Caco-2 (cell line): Measurements from ENCODE around the gene RAB1B. TPM values are rescaled to one million over a fixed set of nuclear protein-coding genes. Genes with fewer than 3 reads are reported as not detected.

ENCODE experiments used
- BruUV-seq: library from RNA; stranded (reverse); fragments of 400-500 nt; replicated peaks from 2 replicates; lab custom pipeline; 2021; lab: Mats Ljungman, UMichigan
- CTCF ChIA-PET: fragments of 300-600 bp; sonication (Branson Sonifier 250); formaldehyde crosslinking; loops from one replicate; lab custom pipeline; 2022; ENCODE audit warnings: antibody characterized with exemption; lab: Charles Lee
- POLR2A ChIA-PET: fragments of 300-600 bp; sonication (Branson Sonifier 250); formaldehyde crosslinking; loops from one replicate; lab custom pipeline; 2022; ENCODE audit warnings: antibody characterized with exemption; lab: Charles Lee
- DNase-seq, 2 experiments: peaks; one replicate each; pipeline versions ENCODE4 v3.0.0 to v3.0.0-alpha.2; 2020 to 2022
- H3K27me3 ChIP-seq: replicated peaks from 2 replicates; pipeline ENCODE4 v1.6.0; 2011; ENCODE audit warnings: low read length; ENCODE audit not compliant: control insufficient read depth, insufficient read depth
- H3K36me3 ChIP-seq: 2 replicates; pipeline ENCODE4 v1.5.1; 2011; ENCODE audit warnings: low read length; ENCODE audit not compliant: control insufficient read depth, insufficient read depth
- H3K4me1 ChIP-seq: fragments of 250-450 bp; sonication (Bioruptor Pico); 2 replicates; pipeline ENCODE4 v1.5.1; 2020; ENCODE audit warnings: mild to moderate bottlenecking
- H3K4me3 ChIP-seq: 2 replicates; pipeline ENCODE4 v1.5.1; 2011; ENCODE audit warnings: low read depth, mild to moderate bottlenecking, control low read depth, low read length
- H3K9me3 ChIP-seq: fragments of 250-450 bp; sonication (Bioruptor Pico); 2 replicates; pipeline ENCODE4 v1.5.1; 2020; ENCODE audit warnings: mild to moderate bottlenecking, moderate library complexity
- H3K27ac Mint-ChIP-seq: one replicate; pipeline ENCODE4 v1.8.0; 2022; ENCODE audit warnings: mixed read lengths; ENCODE audit not compliant: unreplicated experiment
- H3K27me3 Mint-ChIP-seq: one replicate; pipeline ENCODE4 v1.8.0; 2022; ENCODE audit warnings: mixed read lengths; ENCODE audit not compliant: insufficient read depth, unreplicated experiment
- H3K36me3 Mint-ChIP-seq: one replicate; pipeline ENCODE4 v1.8.0; 2022; ENCODE audit warnings: mild to moderate bottlenecking, mixed read lengths; ENCODE audit not compliant: insufficient read depth, unreplicated experiment
- H3K4me1 Mint-ChIP-seq: one replicate; pipeline ENCODE4 v1.8.0; 2022; ENCODE audit warnings: low read depth, mixed read lengths; ENCODE audit not compliant: unreplicated experiment
- H3K4me3 Mint-ChIP-seq: one replicate; pipeline ENCODE4 v1.8.0; 2022; ENCODE audit warnings: mild to moderate bottlenecking, moderate library complexity, mixed read lengths; ENCODE audit not compliant: unreplicated experiment
- H3K9me3 Mint-ChIP-seq: one replicate; pipeline ENCODE4 v1.8.0; 2022; ENCODE audit warnings: mixed read lengths; ENCODE audit not compliant: unreplicated experiment
- intact Hi-C: fragments of 100-400 bp; cut with micrococcal nuclease; formaldehyde crosslinking; loops from one replicate; pipeline ENCODE4 v1.10.0; 2022; ENCODE audit not compliant: unreplicated experiment
- total RNA-seq: library from RNA; stranded (reverse); gene quantifications from 2 replicates; pipeline ENCODE4 v1.2.3, GENCODE V29; 2022
- TF ChIP-seq, protein P1 (sequence below), 2 experiments: fragments of 200-600 bp in 1 of 2; IDR thresholded peaks; 1 replicate in 1 of 2; 2 replicates in 1 of 2; pipeline versions ENCODE4 v1.5.1 to v1.8.0; 2011 to 2022; ENCODE audit warnings: antibody characterized with exemption in 1 of 2, control low read depth in 1 of 2, inconsistent platforms in 1 of 2, low read depth in 1 of 2, low read length in 1 of 2, mild to moderate bottlenecking in 1 of 2, moderate library complexity in 1 of 2; ENCODE audit not compliant: insufficient read depth in 1 of 2, severe bottlenecking in 1 of 2, unreplicated experiment in 1 of 2

RAB1B gene
- total RNA-seq, 1 experiment from 2014 or later = 132 TPM

DNA sequence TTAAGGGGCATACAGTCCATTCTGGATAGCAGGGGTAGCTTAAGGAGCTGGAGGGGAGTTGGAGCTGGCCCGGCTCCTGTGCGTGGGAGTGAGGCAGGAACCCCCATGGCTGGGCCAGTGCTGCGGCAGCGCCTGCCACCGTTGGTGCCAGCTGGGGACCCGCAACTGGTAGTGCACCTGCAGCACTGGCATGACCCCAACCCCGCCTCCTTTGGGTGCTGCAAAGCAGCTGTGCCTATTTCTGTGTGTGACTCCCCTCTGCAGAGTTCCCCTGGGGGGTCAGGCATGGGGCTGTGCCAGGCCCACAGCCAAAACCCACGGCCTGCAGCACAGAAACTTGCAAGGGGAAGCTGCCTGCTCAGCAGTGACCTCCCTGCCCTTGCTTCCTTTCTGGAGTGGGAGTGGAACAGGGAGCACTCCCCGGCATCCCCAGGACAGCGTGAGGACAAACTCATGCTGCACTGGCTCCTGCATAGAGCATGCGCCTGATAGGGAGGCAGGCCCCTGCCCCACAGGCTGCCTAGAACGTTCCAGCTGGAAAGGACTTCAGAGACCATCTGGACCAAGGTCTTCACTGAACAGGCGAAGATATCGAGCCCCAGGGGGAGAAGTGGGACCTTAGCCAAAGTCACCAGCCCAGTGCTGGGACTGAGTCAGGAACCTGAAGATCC is 26.2 kb upstream of the RAB1B start:
- no peaks in the 10 kb centered on the region for H3K36me3 ChIP-seq
- intact Hi-C loops = no loop called here
- H3K27me3 ChIP-seq = no peaks in the 10 kb centered on the region
- H3K4me1 Mint-ChIP-seq = no peaks in the 10 kb centered on the region
- H3K27ac Mint-ChIP-seq = no peak overlapping the region
- H3K4me3 ChIP-seq = no peak overlapping the region
- H3K36me3 Mint-ChIP-seq = peaks cover 53% of the 10 kb centered on the region
- H3K4me1 ChIP-seq = no peaks in the 10 kb centered on the region
- H3K4me3 Mint-ChIP-seq = no peak overlapping the region
- CTCF ChIA-PET = no interaction called here
- TF ChIP-seq, protein P1, sequence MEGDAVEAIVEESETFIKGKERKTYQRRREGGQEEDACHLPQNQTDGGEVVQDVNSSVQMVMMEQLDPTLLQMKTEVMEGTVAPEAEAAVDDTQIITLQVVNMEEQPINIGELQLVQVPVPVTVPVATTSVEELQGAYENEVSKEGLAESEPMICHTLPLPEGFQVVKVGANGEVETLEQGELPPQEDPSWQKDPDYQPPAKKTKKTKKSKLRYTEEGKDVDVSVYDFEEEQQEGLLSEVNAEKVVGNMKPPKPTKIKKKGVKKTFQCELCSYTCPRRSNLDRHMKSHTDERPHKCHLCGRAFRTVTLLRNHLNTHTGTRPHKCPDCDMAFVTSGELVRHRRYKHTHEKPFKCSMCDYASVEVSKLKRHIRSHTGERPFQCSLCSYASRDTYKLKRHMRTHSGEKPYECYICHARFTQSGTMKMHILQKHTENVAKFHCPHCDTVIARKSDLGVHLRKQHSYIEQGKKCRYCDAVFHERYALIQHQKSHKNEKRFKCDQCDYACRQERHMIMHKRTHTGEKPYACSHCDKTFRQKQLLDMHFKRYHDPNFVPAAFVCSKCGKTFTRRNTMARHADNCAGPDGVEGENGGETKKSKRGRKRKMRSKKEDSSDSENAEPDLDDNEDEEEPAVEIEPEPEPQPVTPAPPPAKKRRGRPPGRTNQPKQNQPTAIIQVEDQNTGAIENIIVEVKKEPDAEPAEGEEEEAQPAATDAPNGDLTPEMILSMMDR (IDR thresholded peaks at IDR 0.05; ENCODE audit: insufficient read depth in 1 of 2, low read depth in 1 of 2, low read length in 1 of 2, severe bottlenecking in 1 of 2, unreplicated experiment in 1 of 2) = no peak
- H3K27me3 Mint-ChIP-seq = no peaks in the 10 kb centered on the region
- no peak for DNase-seq
- H3K9me3 Mint-ChIP-seq = no peaks in the 10 kb centered on the region
- POLR2A ChIA-PET = no interaction called here
- no TSS peak for BruUV-seq
- H3K9me3 ChIP-seq = no peaks in the 10 kb centered on the region

DNA sequence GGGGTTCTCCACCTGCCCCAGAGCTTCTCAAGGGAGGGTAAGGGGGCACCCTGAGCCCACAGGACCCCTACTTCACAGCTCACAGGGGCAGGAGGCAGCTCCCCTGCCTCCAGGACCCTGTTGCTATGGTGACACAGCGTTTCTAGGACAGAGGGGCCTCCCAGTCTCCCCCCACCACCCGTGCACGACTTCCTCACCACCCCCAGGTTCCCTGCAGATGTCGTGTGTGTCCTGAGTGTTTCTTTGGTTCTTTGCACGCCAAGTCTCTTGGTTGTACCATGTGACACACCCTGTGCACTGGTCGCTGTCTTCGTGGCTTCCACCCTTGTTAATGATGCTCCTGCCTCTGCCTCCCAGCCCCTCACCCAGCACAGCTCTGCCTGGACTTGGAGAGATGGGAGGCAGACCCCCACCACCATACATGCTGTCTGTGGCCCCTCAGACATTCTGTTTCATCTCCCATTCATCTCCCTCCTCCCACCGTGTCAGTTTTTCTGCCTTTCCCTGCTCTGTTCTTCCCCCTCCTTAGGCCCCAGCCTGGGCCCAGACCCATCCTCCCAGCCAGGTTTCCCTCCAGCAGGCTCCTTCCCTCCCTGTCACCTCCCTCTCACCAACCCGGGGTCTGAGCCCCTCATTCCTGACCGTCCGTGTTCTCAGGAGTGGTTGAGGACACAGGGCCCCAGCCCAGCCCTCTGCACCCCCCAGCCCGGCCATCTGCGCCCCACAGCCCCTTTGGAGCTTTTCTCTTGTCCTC is 24.5 kb upstream of the RAB1B start:
- H3K9me3 ChIP-seq = no peaks in the 10 kb centered on the region
- Mint-ChIP-seq H3K27ac (peak overlapping the region; percentile 72), H3K4me1 (no peaks in the 10 kb centered on the region), H3K27me3 (no peaks in the 10 kb centered on the region), H3K36me3 (peaks cover 64% of the 10 kb centered on the region), H3K4me3 (no peak overlapping the region), H3K9me3 (no peaks in the 10 kb centered on the region)
- TSS peak; percentile 43 for BruUV-seq
- TF ChIP-seq, protein P1 (IDR thresholded peaks at IDR 0.05; ENCODE audit: insufficient read depth in 1 of 2, low read depth in 1 of 2, low read length in 1 of 2, severe bottlenecking in 1 of 2, unreplicated experiment in 1 of 2) = no peak
- no peaks in the 10 kb centered on the region for H3K27me3 ChIP-seq
- DNase-seq = no peak
- no peak overlapping the region for H3K4me3 ChIP-seq
- intact Hi-C loops = no loop called here
- H3K4me1 ChIP-seq = no peaks in the 10 kb centered on the region
- ChIA-PET POLR2A (no interaction called here), CTCF (interaction anchor here (0.6 kb wide), 1 partner anchor 24 kb away, joined by 3 read pairs; no protein-coding TSS in a partner anchor)
- no peaks in the 10 kb centered on the region for H3K36me3 ChIP-seq

DNA sequence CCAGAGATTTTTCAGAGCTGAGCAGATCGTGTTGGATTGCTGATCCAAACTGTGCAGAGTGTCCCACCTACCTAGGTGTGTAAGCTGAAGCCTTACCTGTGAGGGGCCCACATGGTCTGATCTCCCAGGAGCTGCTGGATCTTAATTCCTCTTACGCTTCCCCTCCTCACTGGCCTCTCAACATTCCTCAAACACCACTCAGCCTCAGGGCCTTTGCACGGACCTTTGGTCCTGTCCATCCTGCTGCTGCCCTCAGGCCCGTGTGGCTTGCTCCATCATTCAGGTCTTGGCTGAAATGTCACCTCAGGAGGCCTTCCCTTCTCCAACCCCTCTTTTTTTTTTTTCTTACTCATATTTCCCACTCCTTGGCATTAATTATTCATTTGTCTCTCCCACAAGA is 21.1 kb upstream of the RAB1B start:
- no peaks in the 10 kb centered on the region for H3K9me3 Mint-ChIP-seq
- no peak overlapping the region for H3K27ac Mint-ChIP-seq
- H3K4me1 Mint-ChIP-seq = peaks cover 7% of the 10 kb centered on the region
- no peak overlapping the region for H3K4me3 Mint-ChIP-seq
- H3K4me1 ChIP-seq = no peaks in the 10 kb centered on the region
- H3K4me3 ChIP-seq = no peak overlapping the region
- no peaks in the 10 kb centered on the region for H3K36me3 ChIP-seq
- H3K27me3 Mint-ChIP-seq = no peaks in the 10 kb centered on the region
- H3K36me3 Mint-ChIP-seq = peaks cover 59% of the 10 kb centered on the region
- no peaks in the 10 kb centered on the region for H3K27me3 ChIP-seq
- ChIA-PET CTCF (no interaction called here), POLR2A (interaction anchor here (0.7 kb wide), 1 partner anchor 24 kb away, joined by 3 read pairs; no protein-coding TSS in a partner anchor)
- TF ChIP-seq, protein P1 (IDR thresholded peaks at IDR 0.05; ENCODE audit: insufficient read depth in 1 of 2, low read depth in 1 of 2, low read length in 1 of 2, severe bottlenecking in 1 of 2, unreplicated experiment in 1 of 2) = no peak
- DNase-seq = no peak
- H3K9me3 ChIP-seq = no peaks in the 10 kb centered on the region
- no TSS peak for BruUV-seq
- intact Hi-C loops = no loop called here
